ENCODE results near the gene ANKRD18B.
"Not testable (repeated sequence)": the region's sequence is repeated elsewhere in the genome, so short reads cannot be mapped to it uniquely, and the experiment has no call there.

The ANKRD18B gene

DNA sequence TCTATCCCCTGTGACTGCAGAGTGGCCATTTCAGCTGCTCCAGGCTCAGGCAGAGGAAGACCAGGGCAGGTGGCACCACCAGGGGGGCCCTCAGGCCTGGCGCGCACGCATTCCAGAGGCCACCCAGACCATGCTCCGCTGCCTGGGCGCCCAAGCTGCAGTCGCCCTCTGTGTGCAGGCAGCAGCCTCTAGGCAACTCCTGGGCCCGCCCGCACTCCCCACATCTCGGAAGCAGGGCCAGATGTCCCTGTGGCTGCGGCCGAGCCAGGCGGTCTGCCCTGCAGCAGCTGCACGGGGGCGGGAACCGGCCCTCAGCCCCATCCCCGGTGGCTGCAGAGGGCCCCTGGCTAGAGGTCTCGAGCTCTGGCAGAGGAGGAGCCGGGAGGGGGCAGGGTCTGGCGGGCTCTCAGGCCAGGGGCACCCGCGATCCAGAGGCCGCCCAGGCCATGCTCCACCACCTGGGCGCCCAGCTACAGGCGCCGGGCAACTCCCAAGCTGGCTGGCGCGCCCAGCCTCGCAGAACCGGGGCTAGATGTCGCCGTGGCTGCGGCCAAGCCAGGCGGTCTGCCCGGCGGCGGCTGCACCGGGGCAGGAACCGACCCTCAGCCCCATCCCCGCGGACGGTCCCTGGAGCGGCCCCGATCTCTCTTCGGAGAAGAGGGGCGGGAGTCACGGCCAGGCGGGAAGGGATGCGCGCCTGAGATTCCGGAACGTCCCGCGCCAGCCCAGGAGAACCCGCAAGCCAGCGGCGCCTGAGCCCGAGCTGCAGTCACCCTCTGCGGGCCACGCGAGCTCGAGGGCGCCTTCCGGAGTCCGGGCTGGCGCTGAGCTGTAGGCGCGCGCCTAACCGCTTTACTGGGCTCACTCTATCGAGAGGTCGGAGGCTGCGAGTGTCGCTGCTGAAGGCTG, at the start of gene ANKRD18B:
TSS of gene ANKRD18B (plus strand) at position 855 of the 909 bp plus-strand sequence. CDS start 239 bp downstream, outside the sequence.
- H3K4me1 ChIP-seq (ENCODE audit: control insufficient read depth, insufficient read depth, low read length); H3K4me3 ChIP-seq (ENCODE audit: low read length); H3K9ac ChIP-seq (ENCODE audit: low read length); H3K9me3 ChIP-seq (ENCODE audit: control insufficient read depth, low read length); H3K36me3 ChIP-seq (ENCODE audit: control insufficient read depth, insufficient read depth, low read length): not testable (repeated sequence)
- peaks cover 23% of the 10 kb centered on the region for H3K27me3 ChIP-seq (ENCODE audit: control insufficient read depth, insufficient read depth, low read length)

DNA sequence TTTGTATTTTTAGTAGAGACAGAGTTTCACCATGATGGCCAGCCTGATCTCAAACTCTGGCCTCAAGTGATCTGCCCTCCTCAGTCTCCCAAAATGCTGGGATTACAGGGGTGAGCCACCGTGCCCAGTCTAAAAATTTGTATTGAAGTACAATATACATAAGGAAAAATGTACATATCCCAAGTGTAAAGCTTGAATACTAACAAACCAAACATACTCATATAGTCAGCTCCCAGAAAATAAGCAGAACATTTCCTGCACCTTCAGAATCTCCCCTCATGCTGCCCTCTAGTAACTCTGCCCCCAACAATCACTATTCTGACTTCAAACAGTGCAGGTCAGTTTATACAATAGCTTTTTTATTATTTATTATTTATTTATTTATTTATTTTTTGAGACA, 48.7 kb upstream of the ANKRD18B start:
- Histone ChIP-seq H3K36me3 (ENCODE audit: control insufficient read depth, insufficient read depth, low read length) (no peaks in the 10 kb centered on the region), H3K4me1 (ENCODE audit: control insufficient read depth, insufficient read depth, low read length) (peaks cover 24% of the 10 kb centered on the region), H3K9me3 (ENCODE audit: control insufficient read depth, low read length) (no peaks in the 10 kb centered on the region), H3K27me3 (ENCODE audit: control insufficient read depth, insufficient read depth, low read length) (no peaks in the 10 kb centered on the region), H3K9ac (ENCODE audit: low read length) (no peak overlapping the region), H3K4me3 (ENCODE audit: low read length) (no peak overlapping the region)

DNA sequence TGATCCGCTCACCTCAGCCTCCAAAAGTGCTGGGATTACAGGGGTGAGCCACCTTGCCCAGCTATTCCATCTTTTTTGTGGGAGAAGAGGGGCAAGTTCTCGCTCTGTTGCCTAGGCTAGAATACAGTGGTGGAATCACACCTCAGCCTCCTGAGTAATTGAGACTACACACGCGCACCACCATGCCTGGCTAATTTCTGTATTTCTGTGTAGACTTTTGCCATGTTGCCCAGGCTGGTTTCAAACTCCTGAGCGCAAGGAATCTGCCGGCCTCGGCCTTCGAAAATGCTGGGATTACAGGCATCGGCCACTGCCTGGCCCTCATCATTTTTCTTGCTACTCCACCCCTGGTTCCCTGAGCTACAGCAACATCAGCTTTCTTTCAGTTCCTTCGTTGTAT, 47.5 kb upstream of the ANKRD18B start:
- no peak overlapping the region for H3K4me3 ChIP-seq (ENCODE audit: low read length)
- no peaks in the 10 kb centered on the region for H3K27me3 ChIP-seq (ENCODE audit: control insufficient read depth, insufficient read depth, low read length)
- no peaks in the 10 kb centered on the region for H3K36me3 ChIP-seq (ENCODE audit: control insufficient read depth, insufficient read depth, low read length)
- peaks cover 21% of the 10 kb centered on the region for H3K4me1 ChIP-seq (ENCODE audit: control insufficient read depth, insufficient read depth, low read length)
- no peaks in the 10 kb centered on the region for H3K9me3 ChIP-seq (ENCODE audit: control insufficient read depth, low read length)
- no peak overlapping the region for H3K9ac ChIP-seq (ENCODE audit: low read length)

DNA sequence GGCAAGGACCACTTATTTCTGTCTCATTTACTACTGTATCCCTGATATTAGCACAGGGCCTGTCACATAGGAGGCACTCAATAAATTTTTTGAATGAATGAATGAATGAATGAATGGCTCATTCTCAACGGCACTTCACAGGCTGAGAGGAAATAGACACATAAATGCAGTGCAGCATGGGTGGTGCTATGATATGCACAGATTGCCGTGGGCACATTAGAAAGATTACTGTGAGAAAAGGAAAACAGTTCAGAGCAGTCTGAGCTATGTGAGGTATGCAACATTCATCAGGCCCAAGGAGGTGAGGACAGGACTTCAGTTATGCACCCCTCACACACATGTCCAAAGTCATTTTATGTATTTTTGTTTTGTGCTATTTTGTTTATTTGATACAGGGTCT, 43.9 kb upstream of the ANKRD18B start:
- Histone ChIP-seq H3K4me3 (ENCODE audit: low read length) (no peak overlapping the region), H3K4me1 (ENCODE audit: control insufficient read depth, insufficient read depth, low read length) (no peaks in the 10 kb centered on the region), H3K27me3 (ENCODE audit: control insufficient read depth, insufficient read depth, low read length) (no peaks in the 10 kb centered on the region), H3K36me3 (ENCODE audit: control insufficient read depth, insufficient read depth, low read length) (no peaks in the 10 kb centered on the region), H3K9ac (ENCODE audit: low read length) (no peak overlapping the region), H3K9me3 (ENCODE audit: control insufficient read depth, low read length) (no peaks in the 10 kb centered on the region)

DNA sequence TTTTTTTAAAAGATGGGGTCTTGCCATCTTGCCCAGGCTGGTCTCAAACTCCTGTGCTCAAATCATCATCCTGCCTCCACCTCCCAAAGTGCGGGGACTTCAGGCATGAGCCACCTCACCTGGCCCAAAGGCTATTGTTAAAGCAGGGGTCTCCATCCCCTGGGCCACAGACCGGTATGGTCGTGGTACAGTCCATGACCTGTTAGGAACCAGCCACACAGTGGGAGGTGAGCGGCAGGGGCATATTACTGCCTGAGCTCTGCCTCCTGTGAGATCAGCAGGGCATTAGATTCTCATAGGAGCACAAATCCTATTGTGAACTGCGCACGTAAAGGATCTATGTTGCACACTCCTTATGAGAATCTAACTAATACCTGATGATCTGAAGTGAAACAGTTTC, 43.1 kb upstream of the ANKRD18B start:
- Histone ChIP-seq H3K4me1 (ENCODE audit: control insufficient read depth, insufficient read depth, low read length) (no peaks in the 10 kb centered on the region), H3K36me3 (ENCODE audit: control insufficient read depth, insufficient read depth, low read length) (no peaks in the 10 kb centered on the region), H3K4me3 (ENCODE audit: low read length) (no peak overlapping the region), H3K27me3 (ENCODE audit: control insufficient read depth, insufficient read depth, low read length) (no peaks in the 10 kb centered on the region), H3K9me3 (ENCODE audit: control insufficient read depth, low read length) (no peaks in the 10 kb centered on the region), H3K9ac (ENCODE audit: low read length) (no peak overlapping the region)

DNA sequence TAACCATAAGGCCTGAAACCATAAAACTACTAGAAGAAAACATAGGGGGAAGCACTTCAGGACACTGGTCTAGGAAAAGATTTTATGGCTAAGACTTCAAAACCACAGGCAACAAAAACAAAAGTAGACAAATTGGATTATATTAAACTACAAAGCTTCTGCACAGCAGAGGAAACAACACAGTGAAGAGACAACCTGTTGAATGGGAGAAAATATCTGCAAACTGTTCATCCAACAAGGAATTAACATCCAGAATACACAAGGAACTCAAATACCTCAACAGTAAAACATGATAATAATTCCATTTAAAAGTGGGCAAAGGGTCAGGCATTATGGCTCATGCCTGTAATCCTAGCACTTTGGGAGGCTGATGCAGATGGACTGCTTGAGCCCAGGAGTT, 38.7 kb upstream of the ANKRD18B start:
- not testable (repeated sequence) for H3K4me1 ChIP-seq (ENCODE audit: control insufficient read depth, insufficient read depth, low read length); H3K9ac ChIP-seq (ENCODE audit: low read length); H3K4me3 ChIP-seq (ENCODE audit: low read length); H3K36me3 ChIP-seq (ENCODE audit: control insufficient read depth, insufficient read depth, low read length); H3K27me3 ChIP-seq (ENCODE audit: control insufficient read depth, insufficient read depth, low read length); H3K9me3 ChIP-seq (ENCODE audit: control insufficient read depth, low read length)

DNA sequence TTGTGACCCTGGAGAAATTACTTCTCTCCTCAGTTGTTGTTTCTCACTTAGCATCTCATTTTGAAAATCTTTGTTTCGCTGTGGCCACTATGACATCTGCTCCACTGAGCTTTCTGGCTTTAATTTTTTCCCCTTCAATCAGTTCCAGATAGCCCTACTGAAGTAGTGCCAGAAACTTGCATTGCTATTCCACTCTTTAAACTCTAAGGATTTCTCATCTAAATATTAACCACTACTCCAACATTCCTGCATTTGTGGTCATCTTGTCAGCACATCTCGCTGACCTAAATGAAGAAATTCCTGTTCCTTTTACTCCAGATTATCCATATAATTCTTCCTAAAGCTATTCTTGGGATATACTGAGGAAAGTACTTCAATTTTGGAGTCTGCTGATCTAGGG, 35.0 kb upstream of the ANKRD18B start:
- Histone ChIP-seq H3K4me1 (ENCODE audit: control insufficient read depth, insufficient read depth, low read length) (no peaks in the 10 kb centered on the region), H3K36me3 (ENCODE audit: control insufficient read depth, insufficient read depth, low read length) (no peaks in the 10 kb centered on the region), H3K27me3 (ENCODE audit: control insufficient read depth, insufficient read depth, low read length) (no peaks in the 10 kb centered on the region), H3K9ac (ENCODE audit: low read length) (no peak overlapping the region), H3K4me3 (ENCODE audit: low read length) (no peak overlapping the region), H3K9me3 (ENCODE audit: control insufficient read depth, low read length) (no peaks in the 10 kb centered on the region)

DNA sequence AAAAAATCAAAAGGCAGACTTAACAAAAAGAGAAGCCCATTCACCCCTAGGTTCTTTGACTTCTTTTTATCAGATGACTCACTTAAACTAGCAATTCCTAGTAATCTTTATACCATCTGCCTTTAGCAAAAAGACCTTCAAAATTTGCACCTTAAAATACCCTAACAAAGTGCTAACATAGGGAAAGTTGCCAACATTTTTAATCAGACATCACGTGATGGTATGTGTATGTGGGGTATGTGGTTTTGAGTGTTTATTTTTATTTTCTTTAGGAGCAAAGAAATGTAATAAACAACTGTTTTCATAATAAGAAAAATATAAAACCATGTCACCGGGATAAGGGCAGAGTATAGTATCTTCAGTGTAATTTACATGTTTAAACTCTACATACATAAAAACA, 30.2 kb upstream of the ANKRD18B start:
- H3K9me3 ChIP-seq (ENCODE audit: control insufficient read depth, low read length); H3K36me3 ChIP-seq (ENCODE audit: control insufficient read depth, insufficient read depth, low read length); H3K4me3 ChIP-seq (ENCODE audit: low read length); H3K27me3 ChIP-seq (ENCODE audit: control insufficient read depth, insufficient read depth, low read length); H3K4me1 ChIP-seq (ENCODE audit: control insufficient read depth, insufficient read depth, low read length); H3K9ac ChIP-seq (ENCODE audit: low read length): not testable (repeated sequence)

DNA sequence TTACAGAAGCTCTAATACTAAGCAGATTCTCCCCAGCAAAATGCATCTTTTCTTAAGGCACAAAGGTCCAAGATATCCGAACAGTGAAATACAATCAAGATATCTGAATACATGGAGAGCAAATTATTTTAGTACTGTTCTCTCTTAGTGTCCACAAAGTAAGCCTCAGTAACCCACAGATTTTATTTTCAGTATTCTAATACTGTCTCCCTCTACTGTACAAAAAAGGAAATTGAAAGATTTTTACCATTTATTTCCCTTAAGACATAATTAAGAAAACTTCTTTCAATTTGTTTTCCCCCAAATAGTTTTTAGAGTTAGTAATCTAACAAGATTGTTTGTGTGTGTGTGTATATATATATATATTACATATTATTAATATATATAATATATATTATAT, 25.7 kb upstream of the ANKRD18B start:
- Histone ChIP-seq H3K4me1 (ENCODE audit: control insufficient read depth, insufficient read depth, low read length) (peaks cover 7% of the 10 kb centered on the region), H3K9ac (ENCODE audit: low read length) (no peak overlapping the region), H3K36me3 (ENCODE audit: control insufficient read depth, insufficient read depth, low read length) (no peaks in the 10 kb centered on the region), H3K9me3 (ENCODE audit: control insufficient read depth, low read length) (no peaks in the 10 kb centered on the region), H3K27me3 (ENCODE audit: control insufficient read depth, insufficient read depth, low read length) (no peaks in the 10 kb centered on the region), H3K4me3 (ENCODE audit: low read length) (no peak overlapping the region)

DNA sequence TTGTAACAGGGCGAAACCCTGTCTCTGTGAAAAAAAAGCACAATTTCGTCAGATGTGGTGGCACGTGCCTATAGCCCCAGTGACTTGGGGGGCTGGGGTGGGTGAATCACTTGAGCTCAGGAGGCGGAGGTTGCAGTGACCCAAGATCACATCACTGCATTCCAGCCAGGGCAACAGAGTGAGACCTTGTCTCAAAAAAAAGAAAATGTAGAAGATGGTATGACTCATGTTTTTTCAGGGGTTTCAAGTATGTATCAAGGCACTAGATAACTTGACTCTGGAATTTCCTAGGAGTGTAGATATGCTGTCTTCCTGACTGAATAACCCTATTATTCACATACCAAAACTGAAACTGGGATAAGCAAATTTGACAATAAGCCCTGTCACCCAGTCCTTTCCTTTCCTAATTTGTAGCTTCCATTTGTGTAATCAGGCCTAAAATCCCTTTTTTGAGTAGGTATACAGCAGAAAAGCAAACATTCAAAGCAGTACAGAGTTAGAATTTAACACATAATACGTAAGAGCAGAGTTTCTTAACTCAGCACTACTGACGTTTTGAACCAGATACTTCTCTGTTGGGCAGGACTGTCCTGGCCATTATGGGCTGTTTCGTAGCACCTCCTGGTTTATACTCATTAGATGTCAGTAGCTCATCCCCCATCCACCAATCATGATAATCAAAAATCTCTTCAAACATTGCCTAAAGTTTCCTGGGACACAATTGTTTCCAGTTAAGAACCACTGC, 17.3 kb upstream of the ANKRD18B start:
- no peaks in the 10 kb centered on the region for H3K4me1 ChIP-seq (ENCODE audit: control insufficient read depth, insufficient read depth, low read length)
- H3K9ac ChIP-seq (ENCODE audit: low read length), result no peak overlapping the region
- no peaks in the 10 kb centered on the region for H3K27me3 ChIP-seq (ENCODE audit: control insufficient read depth, insufficient read depth, low read length)
- no peaks in the 10 kb centered on the region for H3K36me3 ChIP-seq (ENCODE audit: control insufficient read depth, insufficient read depth, low read length)
- H3K4me3 ChIP-seq (ENCODE audit: low read length), result no peak overlapping the region
- H3K9me3 ChIP-seq (ENCODE audit: control insufficient read depth, low read length), result no peaks in the 10 kb centered on the region

DNA sequence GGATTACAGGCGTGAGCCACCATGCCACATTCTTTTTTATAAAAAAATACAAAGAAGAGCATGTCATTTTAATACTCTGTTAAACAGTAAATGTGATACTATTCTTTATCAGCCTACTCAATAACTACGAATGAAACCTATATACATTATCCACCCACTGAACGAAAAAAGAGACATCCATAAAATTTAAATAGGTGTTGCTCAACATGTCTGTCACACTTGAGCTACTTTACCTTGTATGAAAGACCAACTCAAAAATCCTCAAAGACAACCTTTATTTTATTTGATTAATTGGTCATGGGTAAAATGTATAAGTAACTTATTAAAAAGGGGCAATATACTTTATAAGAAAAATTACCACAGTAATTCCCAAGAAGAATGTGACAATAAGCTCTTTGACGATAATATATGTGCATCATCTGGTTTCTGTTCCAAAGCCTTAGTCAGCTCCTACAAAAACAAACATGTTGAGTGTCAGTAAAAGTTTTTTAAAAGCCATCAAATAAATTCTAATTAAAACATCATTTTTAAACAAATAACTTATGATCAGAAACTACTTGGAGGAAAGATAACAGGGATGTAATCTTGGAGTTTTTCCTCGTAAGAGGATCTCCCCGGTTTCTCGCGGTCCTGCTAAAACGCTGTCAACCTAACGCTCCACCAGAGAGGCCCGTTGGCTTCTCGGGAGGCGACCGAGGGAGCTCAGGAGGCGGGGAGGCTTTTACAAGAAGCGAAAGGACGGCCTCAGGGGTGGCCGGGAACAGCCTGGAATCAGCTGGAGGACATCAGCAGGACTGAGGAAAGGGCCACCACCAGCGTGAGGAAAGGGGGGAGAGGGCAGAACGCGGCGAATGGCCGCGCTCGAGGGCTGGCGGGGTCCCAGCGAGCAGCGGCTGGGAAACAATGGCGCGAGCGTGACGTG, 13.5 kb upstream of the ANKRD18B start:
- Histone ChIP-seq H3K9me3 (ENCODE audit: control insufficient read depth, low read length) (no peaks in the 10 kb centered on the region), H3K9ac (ENCODE audit: low read length) (peak overlapping the region; percentile 85), H3K4me3 (ENCODE audit: low read length) (peak overlapping the region; percentile 23), H3K27me3 (ENCODE audit: control insufficient read depth, insufficient read depth, low read length) (no peaks in the 10 kb centered on the region), H3K4me1 (ENCODE audit: control insufficient read depth, insufficient read depth, low read length) (no peaks in the 10 kb centered on the region), H3K36me3 (ENCODE audit: control insufficient read depth, insufficient read depth, low read length) (no peaks in the 10 kb centered on the region)

DNA sequence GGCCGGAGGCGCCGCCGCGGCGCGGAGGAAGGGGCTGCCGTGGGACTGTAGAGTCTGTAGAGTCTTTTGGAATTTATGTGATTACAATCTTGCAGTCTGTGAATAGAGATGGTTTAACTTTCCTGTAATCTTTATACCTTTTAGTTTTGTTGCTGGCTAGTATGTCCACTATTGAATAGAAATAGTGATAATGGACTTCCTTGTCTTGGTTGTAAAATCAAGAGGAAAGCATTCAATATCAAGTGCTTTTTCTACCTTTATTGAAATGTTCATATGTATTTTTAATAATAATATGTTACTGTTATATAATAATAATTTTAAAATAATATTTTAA, 12.9 kb upstream of the ANKRD18B start:
- H3K27me3 ChIP-seq (ENCODE audit: control insufficient read depth, insufficient read depth, low read length); H3K9me3 ChIP-seq (ENCODE audit: control insufficient read depth, low read length); H3K36me3 ChIP-seq (ENCODE audit: control insufficient read depth, insufficient read depth, low read length); H3K4me1 ChIP-seq (ENCODE audit: control insufficient read depth, insufficient read depth, low read length): not testable (repeated sequence)
- Histone ChIP-seq H3K4me3 (ENCODE audit: low read length) (peak overlapping the region; percentile 23), H3K9ac (ENCODE audit: low read length) (peak overlapping the region; percentile 85)
